Liver (tissue), 9 donors: Measurements from ENCODE around the gene HEATR5A. TPM values are rescaled to one million over a fixed set of nuclear protein-coding genes. Genes with fewer than 3 reads are reported as not detected.

Experiments
- DNase-seq: peaks from one replicate; pipeline ENCODE4 v3.0.0-alpha.2; 2017; ENCODE audit warnings: low spot score
- H3K27ac ChIP-seq, 2 donors: one replicate each; pipeline ENCODE4 v1.7.0; 2013; ENCODE audit warnings: inconsistent platforms in 2 of 2, low read length in 2 of 2, control low read depth in 1 of 2, low read depth in 1 of 2, mild to moderate bottlenecking in 1 of 2
- H3K27me3 ChIP-seq, 4 donors: one replicate each; pipeline versions ENCODE4 v1.6.1 to v1.7.0; 2013; ENCODE audit warnings: low read length in 3 of 4, inconsistent platforms in 1 of 4, mild to moderate bottlenecking in 1 of 4, moderate library complexity in 1 of 4; ENCODE audit not compliant: control insufficient read depth in 4 of 4, insufficient read depth in 4 of 4
- H3K36me3 ChIP-seq, 4 donors: one replicate each; pipeline versions ENCODE4 v1.6.1 to v1.7.0; 2013; ENCODE audit warnings: low read length in 3 of 4, mild to moderate bottlenecking in 3 of 4, low read depth in 1 of 4, moderate library complexity in 1 of 4; ENCODE audit not compliant: control insufficient read depth in 4 of 4, insufficient read depth in 3 of 4
- H3K4me1 ChIP-seq, 4 donors: one replicate each; pipeline versions ENCODE4 v1.6.1 to v1.7.0; 2013; ENCODE audit warnings: low read length in 3 of 4, mild to moderate bottlenecking in 3 of 4, moderate library complexity in 1 of 4; ENCODE audit not compliant: control insufficient read depth in 4 of 4, insufficient read depth in 4 of 4
- H3K4me3 ChIP-seq, 3 donors: one replicate each; pipeline versions ENCODE4 v1.6.1 to v1.7.0; 2013; ENCODE audit warnings: low read length in 3 of 3, control low read depth in 1 of 3, low read depth in 1 of 3, mild to moderate bottlenecking in 1 of 3
- H3K9ac ChIP-seq, 2 donors: one replicate each; pipeline ENCODE4 v1.7.0; 2013; ENCODE audit warnings: low read length in 2 of 2, mild to moderate bottlenecking in 2 of 2, moderate library complexity in 2 of 2, control low read depth in 1 of 2, low read depth in 1 of 2
- H3K9me3 ChIP-seq, 4 donors: one replicate each; pipeline versions ENCODE4 v1.6.1 to v1.7.0; 2013; ENCODE audit warnings: low read length in 3 of 4; ENCODE audit not compliant: control insufficient read depth in 4 of 4
- ATF3 ChIP-seq: IDR thresholded peaks from 2 replicates; pipeline ENCODE4 v1.6.1; 2016; ENCODE audit warnings: antibody characterized with exemption
- CTCF ChIP-seq: fragments of 150-350 bp; IDR thresholded peaks from 2 replicates; pipeline ENCODE4 v1.5.1; 2017; ENCODE audit warnings: improper control_type of control experiment, low read depth, low read length; ENCODE audit not compliant: missing input control
- EGR1 ChIP-seq, 2 donors: IDR thresholded peaks; 2 replicates each; pipeline ENCODE4 v1.6.1; 2016 to 2018; ENCODE audit warnings: antibody characterized with exemption in 2 of 2, low read depth in 2 of 2
- FOXA1 ChIP-seq: IDR thresholded peaks from 2 replicates; pipeline ENCODE4 v1.6.1; 2016; ENCODE audit warnings: antibody characterized with exemption
- FOXA2 ChIP-seq: IDR thresholded peaks from 2 replicates; pipeline ENCODE4 v1.6.1; 2016; ENCODE audit warnings: antibody characterized with exemption
- HNF4G ChIP-seq: IDR thresholded peaks from 2 replicates; pipeline ENCODE4 v1.6.1; 2016; ENCODE audit warnings: antibody characterized with exemption
- JUND ChIP-seq, 2 donors: IDR thresholded peaks; 2 replicates each; pipeline ENCODE4 v1.6.1; 2016; ENCODE audit warnings: antibody characterized with exemption in 2 of 2
- MAX ChIP-seq: IDR thresholded peaks from 2 replicates; pipeline ENCODE4 v1.6.1; 2016; ENCODE audit warnings: antibody characterized with exemption
- NR2F2 ChIP-seq: IDR thresholded peaks from 2 replicates; pipeline ENCODE4 v1.6.1; 2016; ENCODE audit warnings: antibody characterized with exemption
- RAD21 ChIP-seq, 2 donors: IDR thresholded peaks; 2 replicates each; pipeline ENCODE4 v1.6.1; 2016; ENCODE audit warnings: antibody characterized with exemption in 2 of 2, mild to moderate bottlenecking in 2 of 2
- REST ChIP-seq: IDR thresholded peaks from 2 replicates; pipeline ENCODE4 v1.6.1; 2016; ENCODE audit warnings: antibody characterized with exemption, mild to moderate bottlenecking
- RXRA ChIP-seq, 2 donors: IDR thresholded peaks; 2 replicates each; pipeline ENCODE4 v1.6.1; 2017 to 2018; ENCODE audit warnings: antibody characterized with exemption in 2 of 2, mild to moderate bottlenecking in 1 of 2
- SP1 ChIP-seq: IDR thresholded peaks from 2 replicates; pipeline ENCODE4 v1.6.1; 2018; ENCODE audit warnings: antibody characterized with exemption, mild to moderate bottlenecking
- TAF1 ChIP-seq: conservative IDR thresholded peaks from 2 replicates; pipeline ENCODE4 v1.6.1; 2016; ENCODE audit warnings: antibody characterized with exemption, mild to moderate bottlenecking
- YY1 ChIP-seq: IDR thresholded peaks from 2 replicates; pipeline ENCODE4 v1.6.1; 2016; ENCODE audit warnings: antibody characterized with exemption, mild to moderate bottlenecking
- ZBTB33 ChIP-seq: IDR thresholded peaks from 2 replicates; pipeline ENCODE4 v1.6.1; 2016; ENCODE audit warnings: antibody characterized with exemption
- WGBS: extraction: QIAGEN DNeasy Blood & Tissue Kit; methylation state at CpG from one replicate; pipeline ENCODE4 v1.1.7; 2013; 5-methylcytosine and 5-hydroxymethylcytosine counted together
- polyA plus RNA-seq, 2 donors: library from polyadenylated mRNA; stranded (reverse) in 1 of 2; unstranded in 1 of 2; fragments of 200-250 nt in 1 of 2; fragments of >200 nt in 1 of 2; fragmentation: Nextera tagmentation in 1 of 2; extraction: Ambion mirVana in 1 of 2; gene quantifications; one replicate each; pipeline versions ENCODE4 v1.2.1 to v1.2.3, GENCODE V29; 2013 to 2015
- total RNA-seq, 2 donors: library from RNA; depleted of rRNA; stranded (reverse); fragments of >200 nt; gene quantifications; one replicate each; pipeline ENCODE4 v1.2.3, GENCODE V29; 2014
- donor health status: healthy.
- donor health status: healthy.
- donor health status: healthy.
- donor health status: healthy.
- donor health status: healthy.

HEATR5A gene
- total and polyA plus RNA-seq, 4 donors, result 7.3 to 22.8 (median 10.1) TPM

GRCh38 chr14:31401369-31401932, 18.9 kb downstream of the HEATR5A start:
- H3K36me3 ChIP-seq, result peaks cover 0 to 10% (median 4%) of the 10 kb centered on the region in 4 donors
- WGBS, result 95% methylated on average over 3 of the region's 3 CpGs

GRCh38 chr14:31400031-31400638, 20.2 kb downstream of the HEATR5A start:
- H3K9ac ChIP-seq, result no peak overlapping the region
- H3K9me3 ChIP-seq, result no peaks in the 10 kb centered on the region
- 90% methylated on average over 5 of the region's 5 CpGs for WGBS
- H3K4me3 ChIP-seq, result no peak overlapping the region
- no peak for DNase-seq
- H3K4me1 ChIP-seq, result no peaks in the 10 kb centered on the region
- TF ChIP-seq CTCF (no peak), RXRA (IDR thresholded peaks at IDR 0.05) (no peak), JUND (IDR thresholded peaks at IDR 0.05) (no peak), EGR1 (IDR thresholded peaks at IDR 0.05; ENCODE audit: low read depth in 2 of 2) (no peak), ATF3 (no peak), REST (no peak)
- H3K27ac ChIP-seq, result no peak overlapping the region
- H3K27me3 ChIP-seq, result no peaks in the 10 kb centered on the region
- H3K36me3 ChIP-seq, result peaks cover 0 to 10% (median 4%) of the 10 kb centered on the region in 4 donors

More at GRCh38 chr14:31401369-31401932, 18.9 kb downstream of the HEATR5A start:
- no peak for TF ChIP-seq HNF4G
- no peak for TF ChIP-seq ATF3
- no peak for TF ChIP-seq SP1
- TF ChIP-seq TAF1, result no peak
- TF ChIP-seq FOXA2, result no peak
- TF ChIP-seq RAD21 (IDR thresholded peaks at IDR 0.05), result no peak
- no peak for TF ChIP-seq EGR1 (IDR thresholded peaks at IDR 0.05; ENCODE audit: low read depth in 2 of 2)
- TF ChIP-seq JUND (IDR thresholded peaks at IDR 0.05), result no peak
- no peak for TF ChIP-seq MAX
- TF ChIP-seq RXRA (IDR thresholded peaks at IDR 0.05), result no peak
- TF ChIP-seq FOXA1, result no peak
- no peak for TF ChIP-seq NR2F2
- TF ChIP-seq ZBTB33, result no peak
- TF ChIP-seq YY1, result no peak
- H3K27me3 ChIP-seq, result no peaks in the 10 kb centered on the region
- H3K9ac ChIP-seq, result no peak overlapping the region
- no peak overlapping the region for H3K27ac ChIP-seq
- H3K4me1 ChIP-seq, result no peaks in the 10 kb centered on the region
- H3K9me3 ChIP-seq, result no peaks in the 10 kb centered on the region
- no peak overlapping the region for H3K4me3 ChIP-seq
- no peak for DNase-seq
